Muscle layer of duodenum (tissue), 2 donors: ENCODE results near the gene LRRC4B.
"Not testable (repeated sequence)": the region's sequence is repeated elsewhere in the genome, so short reads cannot be mapped to it uniquely, and the experiment has no call there.

Experiments
- H3K27ac ChIP-seq: one replicate; pipeline ENCODE4 v1.7.0; 2013; ENCODE audit warnings: mild to moderate bottlenecking, low read length
- H3K27me3 ChIP-seq: one replicate; pipeline ENCODE4 v1.7.0; 2013; ENCODE audit warnings: low read depth, mild to moderate bottlenecking, control low read depth, low read length
- H3K36me3 ChIP-seq, 2 donors: one replicate each; pipeline ENCODE4 v1.7.0; 2013; ENCODE audit warnings: low read length in 2 of 2, control low read depth in 1 of 2, mild to moderate bottlenecking in 1 of 2; ENCODE audit not compliant: insufficient read depth in 2 of 2, control insufficient read depth in 1 of 2
- H3K4me1 ChIP-seq, 2 donors: one replicate each; pipeline ENCODE4 v1.7.0; 2013; ENCODE audit warnings: low read length in 2 of 2, mild to moderate bottlenecking in 2 of 2, control low read depth in 1 of 2, moderate library complexity in 1 of 2; ENCODE audit not compliant: insufficient read depth in 2 of 2, control insufficient read depth in 1 of 2
- H3K4me3 ChIP-seq, 2 donors: one replicate each; pipeline ENCODE4 v1.7.0; 2013; ENCODE audit warnings: low read length in 2 of 2, low read depth in 1 of 2, mild to moderate bottlenecking in 1 of 2
- H3K9me3 ChIP-seq, 2 donors: one replicate each; pipeline ENCODE4 v1.7.0; 2013; ENCODE audit warnings: low read length in 2 of 2, control low read depth in 1 of 2, mild to moderate bottlenecking in 1 of 2; ENCODE audit not compliant: control insufficient read depth in 1 of 2
- donor health status: healthy.

LRRC4B gene

GRCh38 chr19:50535672-50536187 is 32.5 kb downstream of the LRRC4B start:
- H3K4me1 ChIP-seq: no peaks in the 10 kb centered on the region
- H3K4me3 ChIP-seq: no peak overlapping the region
- H3K27me3 ChIP-seq: no peaks in the 10 kb centered on the region
- peaks cover 5 to 10% of the 10 kb centered on the region in 2 donors for H3K9me3 ChIP-seq
- no peaks in the 10 kb centered on the region for H3K36me3 ChIP-seq
- no peak overlapping the region for H3K27ac ChIP-seq

DNA sequence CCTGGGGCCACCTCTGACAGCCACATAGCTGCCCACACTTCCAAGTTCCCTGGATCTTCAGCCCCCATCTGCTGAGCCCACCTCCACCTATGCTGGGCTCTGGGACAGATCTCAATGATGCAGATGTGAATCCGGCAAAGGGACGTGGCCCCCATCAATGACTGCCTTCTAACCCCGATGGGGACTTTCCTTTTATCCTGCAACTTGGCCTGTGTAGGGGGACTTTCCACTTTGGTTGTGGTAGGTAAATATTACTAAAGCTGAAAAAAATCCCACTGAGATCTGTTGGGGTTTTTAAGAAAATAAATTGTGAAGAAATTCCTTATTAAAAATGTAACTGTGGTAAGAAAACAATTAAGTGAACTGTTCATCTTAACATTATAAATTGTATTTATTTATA is 33.8 kb downstream of the LRRC4B start:
- no peak overlapping the region for H3K27ac ChIP-seq
- no peaks in the 10 kb centered on the region for H3K4me1 ChIP-seq
- H3K36me3 ChIP-seq: no peaks in the 10 kb centered on the region
- no peaks in the 10 kb centered on the region for H3K27me3 ChIP-seq
- H3K9me3 ChIP-seq: peaks cover 5 to 10% of the 10 kb centered on the region in 2 donors
- no peak overlapping the region for H3K4me3 ChIP-seq

DNA sequence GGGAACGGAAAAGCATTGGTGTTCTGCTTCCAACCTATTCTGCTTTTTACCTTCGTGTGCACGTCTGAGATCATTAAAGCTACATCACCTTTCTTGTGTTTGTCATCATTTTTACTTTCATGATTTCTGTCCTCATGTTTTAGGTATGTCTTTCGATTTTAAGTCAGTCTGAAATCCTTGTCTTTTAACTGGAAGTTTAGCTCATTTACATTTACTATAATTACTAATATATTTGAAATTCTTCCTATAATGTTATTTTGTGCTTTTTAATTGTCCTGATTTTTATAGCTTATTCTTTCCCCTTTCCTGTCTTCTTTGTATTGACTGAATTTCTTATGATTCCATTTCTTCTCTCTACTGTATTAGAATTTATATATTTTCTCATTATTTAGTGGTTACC is 35.3 kb downstream of the LRRC4B start:
- no peaks in the 10 kb centered on the region for H3K4me1 ChIP-seq
- H3K9me3 ChIP-seq: peaks cover 5 to 10% of the 10 kb centered on the region in 2 donors
- H3K4me3 ChIP-seq: no peak overlapping the region
- no peak overlapping the region for H3K27ac ChIP-seq
- H3K27me3 ChIP-seq: no peaks in the 10 kb centered on the region
- H3K36me3 ChIP-seq: no peaks in the 10 kb centered on the region

DNA sequence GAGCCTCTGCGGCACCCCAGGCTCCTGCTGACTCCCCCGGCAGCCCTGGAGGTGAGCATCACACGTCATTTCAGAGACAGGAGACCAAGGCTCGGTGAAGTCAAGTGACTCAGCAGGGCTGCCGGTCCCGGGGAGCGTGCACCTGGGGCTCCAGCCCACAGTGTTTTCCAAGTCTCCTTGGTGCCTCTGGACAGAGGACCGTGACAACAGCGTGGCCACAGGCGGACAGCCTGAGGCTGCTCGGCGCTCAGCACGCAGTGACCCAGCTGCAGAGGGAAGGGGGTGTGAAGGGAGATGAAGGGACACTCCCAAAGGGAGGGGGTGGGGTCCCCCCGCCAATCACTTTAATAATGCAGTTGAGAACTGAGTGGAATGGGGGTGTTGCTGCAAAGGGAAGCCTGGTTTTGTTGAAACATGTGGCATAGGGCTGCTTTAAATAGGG is 37.0 kb downstream of the LRRC4B start:
- no peaks in the 10 kb centered on the region for H3K4me1 ChIP-seq
- H3K27ac ChIP-seq: no peak overlapping the region

DNA sequence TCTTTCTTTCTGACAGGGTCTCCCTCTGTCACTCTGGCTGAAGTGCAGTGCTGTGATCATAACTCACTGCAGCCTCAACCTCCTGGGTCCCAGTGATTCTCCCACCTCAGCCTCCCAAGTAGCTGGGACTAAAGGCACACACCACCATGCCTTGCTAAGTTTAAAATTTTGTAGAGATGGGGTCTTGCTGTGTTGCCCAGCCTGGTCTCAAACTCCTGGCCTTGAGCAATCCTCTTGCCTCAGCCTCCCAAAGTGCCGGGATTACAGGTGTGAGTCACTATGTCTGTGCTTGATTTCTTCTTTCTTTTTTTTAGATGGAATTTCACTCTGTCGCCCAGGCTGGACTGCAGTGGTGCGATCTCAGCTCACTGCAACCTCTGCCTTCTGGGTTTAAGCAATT is 40.2 kb downstream of the LRRC4B start:
- H3K27me3 ChIP-seq, H3K9me3 ChIP-seq, H3K4me3 ChIP-seq, H3K4me1 ChIP-seq, H3K36me3 ChIP-seq, H3K27ac ChIP-seq: not testable (repeated sequence)

More for the DNA sequence above, 37.0 kb downstream of the LRRC4B start:
- Histone ChIP-seq H3K9me3 (peaks cover 5 to 10% of the 10 kb centered on the region in 2 donors), H3K4me3 (no peak overlapping the region), H3K27me3 (no peaks in the 10 kb centered on the region), H3K36me3 (no peaks in the 10 kb centered on the region)

- no peaks in the 10 kb centered on the region for H3K9me3 ChIP-seq
- H3K27ac ChIP-seq: no peak overlapping the region
- no peak overlapping the region for H3K4me3 ChIP-seq
- no peaks in the 10 kb centered on the region for H3K4me1 ChIP-seq
- H3K36me3 ChIP-seq: no peaks in the 10 kb centered on the region
- no peaks in the 10 kb centered on the region for H3K27me3 ChIP-seq
These were observed 45.4 kb downstream of the LRRC4B start for GRCh38 chr19:50522881-50523280.

GRCh38 chr19:50520822-50521465 is 47.3 kb downstream of the LRRC4B start:
- Histone ChIP-seq H3K4me1 (no peaks in the 10 kb centered on the region), H3K9me3 (no peaks in the 10 kb centered on the region), H3K4me3 (no peak overlapping the region), H3K27ac (no peak overlapping the region), H3K36me3 (no peaks in the 10 kb centered on the region), H3K27me3 (no peaks in the 10 kb centered on the region)

GRCh38 chr19:50519006-50519575 is 49.1 kb downstream of the LRRC4B start:
- Histone ChIP-seq H3K36me3 (no peaks in the 10 kb centered on the region), H3K9me3 (no peaks in the 10 kb centered on the region), H3K4me1 (no peaks in the 10 kb centered on the region), H3K27me3 (no peaks in the 10 kb centered on the region), H3K27ac (no peak overlapping the region), H3K4me3 (no peak overlapping the region)

DNA sequence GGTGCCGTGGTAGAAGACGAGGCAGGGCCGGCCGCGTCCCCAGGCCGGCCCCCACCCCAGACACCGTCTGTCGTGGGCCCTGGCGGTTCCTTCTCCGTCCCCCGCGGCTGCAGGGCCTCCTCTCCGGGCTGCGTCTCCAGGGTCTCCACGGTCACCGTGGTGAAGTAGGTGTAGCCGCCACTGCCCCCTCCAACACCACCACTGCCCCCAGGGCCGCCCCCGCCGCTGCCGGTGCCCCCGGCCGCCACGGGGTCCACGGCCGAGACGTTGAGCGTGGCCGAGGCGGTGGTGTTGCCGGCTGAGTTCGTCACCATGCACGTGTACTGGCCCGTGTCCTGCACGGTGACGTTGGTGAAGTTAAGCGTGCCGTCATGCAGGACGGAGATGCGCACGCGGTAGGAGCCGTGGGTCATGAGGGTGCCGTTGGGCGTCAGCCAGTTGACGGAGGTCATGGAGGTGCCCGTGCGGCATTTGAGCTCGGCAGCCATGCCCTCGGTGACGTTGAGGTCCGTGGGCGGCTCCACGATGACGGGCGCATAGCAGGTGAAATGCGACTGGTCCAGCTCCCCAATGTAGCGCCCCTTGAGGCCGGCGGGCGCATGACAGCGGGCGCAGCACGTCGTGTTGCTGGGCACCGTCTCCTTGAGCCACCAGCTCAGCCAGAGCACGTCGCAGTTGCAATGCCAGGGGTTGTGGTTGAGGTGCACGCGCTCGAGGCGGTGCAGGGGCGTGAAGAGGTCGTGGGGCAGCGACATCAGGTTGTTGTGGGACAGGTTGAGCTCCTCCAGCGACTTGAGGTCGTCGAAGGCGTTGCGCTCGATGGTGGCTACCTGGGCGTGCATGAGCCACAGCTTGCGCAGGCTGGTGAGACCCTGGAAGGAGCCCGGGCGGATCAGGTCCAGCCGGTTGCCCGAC is 49.9 kb downstream of the LRRC4B start:
- H3K4me3 ChIP-seq: no peak overlapping the region
- H3K4me1 ChIP-seq: no peaks in the 10 kb centered on the region
- no peaks in the 10 kb centered on the region for H3K27me3 ChIP-seq
- no peaks in the 10 kb centered on the region for H3K36me3 ChIP-seq
- no peak overlapping the region for H3K27ac ChIP-seq
- no peaks in the 10 kb centered on the region for H3K9me3 ChIP-seq

DNA sequence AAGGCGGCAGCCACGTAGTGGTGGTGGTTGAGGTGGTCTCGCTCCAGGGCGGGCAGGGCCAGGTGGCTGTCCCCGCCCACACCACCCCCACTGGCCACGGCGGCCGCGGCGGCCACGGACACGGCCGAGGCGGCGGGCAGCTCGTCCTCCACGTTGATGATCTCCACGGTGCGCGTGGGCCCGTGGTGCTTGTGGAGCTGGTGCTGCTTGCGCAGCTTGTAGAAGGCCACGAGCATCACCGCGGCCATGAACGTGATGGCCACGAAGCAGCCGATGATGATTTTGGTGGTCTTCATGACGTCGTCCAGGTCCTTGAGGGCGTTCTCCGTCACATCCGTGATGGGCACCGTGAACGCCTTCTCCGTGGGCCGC is 50.5 kb downstream of the LRRC4B start:
- Histone ChIP-seq H3K4me3 (no peak overlapping the region), H3K27me3 (no peaks in the 10 kb centered on the region), H3K4me1 (no peaks in the 10 kb centered on the region), H3K9me3 (no peaks in the 10 kb centered on the region), H3K27ac (no peak overlapping the region), H3K36me3 (no peaks in the 10 kb centered on the region)

DNA sequence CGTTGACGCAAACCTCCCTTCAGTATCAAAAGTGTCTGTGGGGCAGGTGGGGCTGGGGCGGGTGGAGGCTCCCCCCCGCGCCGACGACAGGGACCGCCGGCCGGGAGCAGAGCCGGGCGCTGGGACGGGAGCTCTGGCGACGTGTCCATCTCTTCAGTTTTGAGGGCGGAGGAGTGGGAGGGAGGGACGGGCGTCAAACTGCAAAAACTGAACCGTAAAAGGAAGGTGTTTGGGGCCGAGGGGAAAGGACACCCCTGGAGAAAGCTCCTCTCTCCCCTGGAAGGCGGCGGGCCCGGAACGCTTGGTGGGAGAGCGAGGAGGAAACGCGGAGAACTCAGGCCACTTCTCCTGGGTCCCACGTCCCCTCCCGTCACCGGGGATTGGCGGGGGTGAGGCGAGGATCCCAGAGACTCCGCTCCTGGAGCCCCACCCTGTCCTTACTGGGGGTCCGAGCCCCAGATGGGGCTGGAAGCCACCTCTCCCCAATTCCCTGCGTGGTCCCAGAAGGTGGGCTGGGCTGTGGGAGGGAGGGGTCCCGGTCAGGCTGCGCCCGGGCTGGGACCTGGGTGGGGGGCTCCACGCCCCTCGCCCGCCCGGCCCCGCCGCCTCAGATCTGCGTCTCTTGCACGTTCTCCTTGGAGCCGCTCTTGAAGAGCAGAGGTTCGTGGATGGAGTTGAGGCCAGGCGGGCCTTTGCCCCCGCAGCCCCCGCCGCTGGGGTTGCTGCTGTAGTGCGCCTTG is 51.1 kb downstream of the LRRC4B start:
- Histone ChIP-seq H3K4me1 (no peaks in the 10 kb centered on the region), H3K27ac (no peak overlapping the region), H3K36me3 (no peaks in the 10 kb centered on the region), H3K4me3 (no peak overlapping the region), H3K9me3 (no peaks in the 10 kb centered on the region), H3K27me3 (no peaks in the 10 kb centered on the region)
